HG03432 (cell line): ENCODE data around the gene GRIA2.
"Not testable (repeated sequence)": the region's sequence is repeated elsewhere in the genome, so short reads cannot be mapped to it uniquely, and the experiment has no call there.

Experiments used
- ATAC-seq: cut with Tn5 transposase; IDR thresholded peaks from one replicate; pipeline ENCODE4 v1.9.1; 2021; ENCODE audit warnings: mild to moderate bottlenecking, moderate library complexity; ENCODE audit not compliant: unreplicated experiment

Gene GRIA2

GRCh38 chr4:157220371-157220881, at the start of gene GRIA2:
Gene GRIA2, plus strand, starts transcription at chr4:157220728. Its CDS starts 315 bp downstream, at chr4:157221043.
- ATAC-seq = peak; percentile 68

- no peak for ATAC-seq
Measured at GRCh38 chr4:157172011-157172410, 48.5 kb upstream of the GRIA2 start.

GRCh38 chr4:157180268-157180667, 40.3 kb upstream of the GRIA2 start:
- ATAC-seq = not testable (repeated sequence)

GRCh38 chr4:157184300-157184699, 36.2 kb upstream of the GRIA2 start:
- no peak for ATAC-seq

- ATAC-seq = no peak
Measured at GRCh38 chr4:157185363-157185762, 35.2 kb upstream of the GRIA2 start.

GRCh38 chr4:157195374-157195773, 25.2 kb upstream of the GRIA2 start:
- no peak for ATAC-seq

GRCh38 chr4:157196046-157196445, 24.5 kb upstream of the GRIA2 start:
- no peak for ATAC-seq

- peak; percentile 82 for ATAC-seq
Measured at GRCh38 chr4:157204634-157205244, 15.8 kb upstream of the GRIA2 start.

- ATAC-seq = no peak
Measured at GRCh38 chr4:157217708-157218107, 2.8 kb upstream of the GRIA2 start.

- ATAC-seq = no peak
Measured at GRCh38 chr4:157219711-157220370, 687 bp upstream of the GRIA2 start.

- ATAC-seq = no peak
Measured at GRCh38 chr4:157221426-157221894, 932 bp downstream of the GRIA2 start.

GRCh38 chr4:157221895-157222770, 1.6 kb downstream of the GRIA2 start:
- ATAC-seq = no peak

- ATAC-seq = no peak
Measured at GRCh38 chr4:157222771-157223160, 2.2 kb downstream of the GRIA2 start.

GRCh38 chr4:157223456-157223855, 2.9 kb downstream of the GRIA2 start:
- no peak for ATAC-seq

GRCh38 chr4:157225096-157225495, 4.6 kb downstream of the GRIA2 start:
- ATAC-seq = no peak

GRCh38 chr4:157226035-157226434, 5.5 kb downstream of the GRIA2 start:
- no peak for ATAC-seq

GRCh38 chr4:157226601-157227000, 6.1 kb downstream of the GRIA2 start:
- no peak for ATAC-seq

GRCh38 chr4:157231525-157231924, 11.0 kb downstream of the GRIA2 start:
- ATAC-seq = no peak

GRCh38 chr4:157242871-157243270, 22.3 kb downstream of the GRIA2 start:
- ATAC-seq = no peak

GRCh38 chr4:157244348-157244747, 23.8 kb downstream of the GRIA2 start:
- no peak for ATAC-seq

- ATAC-seq = no peak
Measured at GRCh38 chr4:157245351-157245750, 24.8 kb downstream of the GRIA2 start.
